Endothelial cell of umbilical vein (primary cell): ENCODE measurements around the gene CDCA3. TPM values are rescaled to one million over a fixed set of nuclear protein-coding genes. Genes with fewer than 3 reads are reported as not detected.

ENCODE experiments used
- BruUV-seq: library from RNA; stranded (reverse); fragments of 400-500 nt; replicated peaks from 2 replicates; lab custom pipeline; 2021; lab: Mats Ljungman, UMichigan
- CTCF ChIA-PET: fragments of 300-600, 350-600 bp; sonication (Branson Sonifier 250); formaldehyde crosslinking; loops from one replicate; lab custom pipeline; 2021; ENCODE audit warnings: antibody characterized with exemption, inconsistent platforms; lab: Charles Lee
- POLR2A ChIA-PET: fragments of 300-600, 350-600 bp; sonication (Branson Sonifier 250); formaldehyde crosslinking; loops from one replicate; lab custom pipeline; 2021; ENCODE audit warnings: antibody characterized with exemption, inconsistent platforms; lab: Charles Lee
- DNase-seq: peaks from one replicate; pipeline ENCODE4 v3.0.0-alpha.2; 2011; ENCODE audit warnings: low read depth, low spot score
- FAIRE-seq: peaks from 2 replicates; lab custom pipeline; 2011; peaks lifted over from hg19 to GRCh38; lab: Jason Lieb, UNC
- H2AFZ ChIP-seq: 2 replicates; pipeline ENCODE4 v1.6.0; 2012; ENCODE audit warnings: low read depth, low read length, control low read depth, inconsistent platforms
- H3K27ac ChIP-seq: 2 replicates; pipeline ENCODE4 v1.5.1; 2011; ENCODE audit warnings: low read depth, mild to moderate bottlenecking, control low read depth, low read length, moderate library complexity; ENCODE audit not compliant: insufficient read depth
- H3K27me3 ChIP-seq, 2 experiments: 2 replicates each; pipeline versions ENCODE4 v1.6.0 to v1.6.1; 2011; ENCODE audit warnings: low read length in 2 of 2, mixed read lengths in 1 of 2; ENCODE audit not compliant: control insufficient read depth in 2 of 2, insufficient read depth in 2 of 2
- H3K36me3 ChIP-seq, 2 experiments: 2 replicates in 1 of 2; 3 replicates in 1 of 2; pipeline ENCODE4 v1.5.1; 2011; ENCODE audit warnings: low read length in 2 of 2, mild to moderate bottlenecking in 1 of 2, moderate library complexity in 1 of 2; ENCODE audit not compliant: control insufficient read depth in 2 of 2, insufficient read depth in 2 of 2; ENCODE audit errors: extremely low read depth in 1 of 2
- H3K4me1 ChIP-seq: 3 replicates; pipeline ENCODE4 v1.5.1; 2011; ENCODE audit warnings: mild to moderate bottlenecking, low read length; ENCODE audit not compliant: control insufficient read depth, insufficient read depth; ENCODE audit errors: extremely low read depth
- H3K4me2 ChIP-seq: 2 replicates; pipeline ENCODE4 v1.6.1; 2011; ENCODE audit warnings: low read length, control low read depth, mixed read lengths; ENCODE audit not compliant: insufficient read depth
- H3K4me3 ChIP-seq, 3 experiments: fragments of 200-600 bp in 1 of 3; sonication (generic), shearing (Covaris generic) in 1 of 3; replicated peaks in 1 of 3; 2 replicates each; pipeline ENCODE4 v1.5.1; 2011 to 2016; ENCODE audit warnings: control low read depth in 3 of 3, low read length in 3 of 3, mild to moderate bottlenecking in 2 of 3, inconsistent platforms in 1 of 3, low read depth in 1 of 3, moderate library complexity in 1 of 3; ENCODE audit not compliant: insufficient read depth in 1 of 3
- H3K79me2 ChIP-seq: 2 replicates; pipeline ENCODE4 v1.6.0; 2012; ENCODE audit warnings: low read length, inconsistent platforms; ENCODE audit not compliant: control insufficient read depth, insufficient read depth
- H3K9ac ChIP-seq: replicated peaks from 2 replicates; pipeline ENCODE3; 2011; ENCODE audit warnings: low read length, control low read depth; ENCODE audit not compliant: insufficient read depth; ENCODE audit errors: extremely low read depth
- H3K9me1 ChIP-seq: replicated peaks from 3 replicates; pipeline ENCODE4 v1.6.0; 2011; ENCODE audit warnings: mild to moderate bottlenecking, low read length; ENCODE audit not compliant: control insufficient read depth, insufficient read depth; ENCODE audit errors: extremely low read depth
- H3K9me3 ChIP-seq: replicated peaks from 2 replicates; pipeline ENCODE4 v1.5.1; 2012; ENCODE audit warnings: low read length, inconsistent platforms; ENCODE audit not compliant: control insufficient read depth, insufficient read depth
- H4K20me1 ChIP-seq: replicated peaks from 2 replicates; pipeline ENCODE3; 2011; ENCODE audit warnings: mild to moderate bottlenecking, low read length; ENCODE audit not compliant: control insufficient read depth, insufficient read depth; ENCODE audit errors: extremely low read depth
- EZH2 ChIP-seq: IDR thresholded peaks from 2 replicates; pipeline ENCODE4 v1.6.1; 2012; ENCODE audit warnings: borderline replicate concordance, low read depth, mild to moderate bottlenecking, moderate library complexity, low read length, inconsistent platforms; ENCODE audit not compliant: severe bottlenecking
- FOS ChIP-seq: IDR thresholded peaks from 2 replicates; pipeline ENCODE4 v1.6.1; 2011; ENCODE audit warnings: mild to moderate bottlenecking, low read length, moderate library complexity, borderline replicate concordance; ENCODE audit not compliant: insufficient read depth
- JUN ChIP-seq: IDR thresholded peaks from 2 replicates; pipeline ENCODE4 v1.6.1; 2011; ENCODE audit warnings: borderline replicate concordance, low read depth; ENCODE audit not compliant: insufficient read length, insufficient read depth
- MYC ChIP-seq: IDR thresholded peaks from one replicate; pipeline ENCODE4 v1.6.1; 2011; ENCODE audit warnings: mild to moderate bottlenecking, low read depth, low read length
- POLR2A ChIP-seq: IDR thresholded peaks from 2 replicates; pipeline ENCODE4 v1.6.1; 2012; ENCODE audit warnings: low read depth, mild to moderate bottlenecking, control low read depth, low read length
- dilution Hi-C: fragments of 300-500 bp; cut with MboI; formaldehyde crosslinking; loops from one replicate; pipeline ENCODE4 v1.15.0; 2019; ENCODE audit warnings: low sequenced_read_pairs; ENCODE audit not compliant: extremely low pct_ligation_motif_present
- intact Hi-C: fragments of 100-400 bp; cut with micrococcal nuclease; formaldehyde crosslinking; loops from one replicate; pipeline ENCODE4 v1.10.0; 2022
- polyA plus RNA-seq, 4 experiments: library from polyadenylated mRNA; depleted of rRNA in 3 of 4; stranded (reverse) in 3 of 4; unstranded in 1 of 4; fragments of >200 nt; gene quantifications; 2 replicates each; pipeline versions ENCODE4 v1.2.1 to v1.2.3, GENCODE V29; 2011 to 2012; ENCODE audit warnings: missing spikeins in 1 of 4
- total RNA-seq: library from RNA; stranded (reverse); gene quantifications from 2 replicates; pipeline ENCODE4 v1.2.3, GENCODE V29; 2021

CDCA3 gene
- total and polyA plus RNA-seq, 2 donors (not counting 3 experiments of a cell fraction or from before 2014, with no cell fraction given): 44.3 to 53.5 TPM

DNA sequence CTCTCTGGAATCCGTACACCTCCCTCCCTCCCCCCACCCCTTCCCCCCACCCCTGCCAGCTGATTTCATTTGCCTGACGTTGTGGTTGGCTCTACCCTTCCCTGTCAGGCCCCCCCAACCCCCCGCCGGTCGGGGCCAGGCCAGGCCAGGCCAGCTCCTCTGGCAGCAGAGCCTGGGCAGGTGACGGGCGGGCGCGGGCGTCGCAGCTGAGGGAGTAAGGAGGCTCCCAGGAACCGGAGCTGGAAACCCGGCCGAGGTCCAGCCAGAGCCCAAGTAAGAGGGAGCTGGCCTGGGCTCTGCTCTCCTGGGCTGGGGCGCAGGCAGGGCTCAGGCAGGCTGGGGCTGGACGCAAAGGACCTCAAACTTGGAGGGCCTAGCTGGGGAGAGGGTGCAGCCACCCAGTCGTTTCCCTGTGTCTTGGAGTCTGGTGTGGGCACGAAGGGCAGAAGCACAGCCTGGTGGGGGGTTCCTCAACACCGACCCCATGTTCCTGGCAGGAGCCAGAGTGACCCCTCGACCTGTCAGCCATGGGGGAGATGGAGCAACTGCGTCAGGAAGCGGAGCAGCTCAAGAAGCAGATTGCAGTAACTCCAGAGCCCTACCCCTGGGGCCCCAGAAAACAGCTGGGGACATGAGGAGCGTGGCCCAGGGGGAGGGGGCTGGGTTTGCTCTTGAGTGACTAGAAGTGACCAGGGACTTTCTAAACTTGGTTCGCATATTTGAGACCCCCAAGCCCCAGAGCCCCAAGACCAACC, 10.1 kb downstream of the CDCA3 start, which contains the start of gene GNB3:
GNB3 (plus strand) TSS at position 165 of the 755 bp plus-strand sequence; CDS start at position 528, 363 bp downstream.
- H3K79me2 ChIP-seq: no peaks in the 10 kb centered on the region
- no peaks in the 10 kb centered on the region for H3K9me1 ChIP-seq
- H3K27me3 ChIP-seq: no peaks in the 10 kb centered on the region
- H3K4me1 ChIP-seq: no peaks in the 10 kb centered on the region
- no peaks in the 10 kb centered on the region for H4K20me1 ChIP-seq
- peaks cover 5 to 70% of the 10 kb centered on the region in 2 experiments for H3K36me3 ChIP-seq
- POLR2A ChIA-PET: interaction anchor here (1.3 kb wide), 1 partner anchor 89 kb away, joined by 3 read pairs; no protein-coding TSS in a partner anchor
- no peak within 1 kb of the TSS for H2AFZ ChIP-seq
- no peak within 1 kb of the TSS for H3K4me2 ChIP-seq
- dilution Hi-C loops: no loop called here
- no peak within 1 kb of the TSS for H3K4me3 ChIP-seq
- no peaks in the 10 kb centered on the region for H3K9me3 ChIP-seq
- H3K27ac ChIP-seq: no peak within 1 kb of the TSS
- FAIRE-seq (no peak), DNase-seq (no peak)
- H3K9ac ChIP-seq: no peak within 1 kb of the TSS
- no TSS peak for BruUV-seq
- intact Hi-C loops: no loop called here
- CTCF ChIA-PET: interaction anchor here (0.9 to 2.2 kb wide), 4 partner anchors 10 to 221 kb away, joined by 3 to 9 read pairs (median 3); partner anchors contain the start of genes CDCA3 and MLF2
- no peak for TF ChIP-seq JUN

DNA sequence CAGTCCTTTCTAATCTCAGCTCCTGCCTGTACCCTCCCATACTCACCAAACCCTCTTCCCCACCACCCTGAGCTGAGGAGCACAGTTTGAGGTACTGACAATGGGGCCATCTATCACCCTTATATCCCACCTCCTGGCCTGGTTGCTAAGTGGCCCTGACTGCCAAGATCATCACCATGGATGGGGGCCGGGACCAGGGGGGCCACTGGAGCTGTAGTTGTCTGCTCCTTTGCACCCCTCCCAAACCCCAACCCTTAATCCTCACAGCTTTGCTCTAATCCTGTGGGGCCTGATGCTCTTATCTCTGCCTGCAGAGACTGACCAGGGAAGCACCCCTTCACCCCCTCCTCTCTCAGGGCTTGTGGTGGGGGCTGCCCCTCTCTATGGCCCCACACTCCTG, 10.8 kb downstream of the CDCA3 start:
- Histone ChIP-seq H3K79me2 (no peaks in the 10 kb centered on the region), H3K36me3 (peaks cover 5 to 64% of the 10 kb centered on the region in 2 experiments), H3K9ac (no peak overlapping the region), H3K9me3 (no peaks in the 10 kb centered on the region), H3K27ac (no peak overlapping the region), H3K4me2 (no peak overlapping the region), H3K9me1 (no peaks in the 10 kb centered on the region), H3K4me3 (no peak overlapping the region), H2AFZ (no peak overlapping the region), H3K27me3 (no peaks in the 10 kb centered on the region), H3K4me1 (no peaks in the 10 kb centered on the region), H4K20me1 (no peaks in the 10 kb centered on the region)
- BruUV-seq: no TSS peak
- ChIA-PET POLR2A (interaction anchor here (1.3 kb wide), 1 partner anchor 88 kb away, joined by 3 read pairs; no protein-coding TSS in a partner anchor), CTCF (interaction anchor here (0.9 to 1.1 kb wide), 4 partner anchors 11 to 87 kb away, joined by 3 read pairs; partner anchors contain the start of genes CDCA3 and MLF2)
- TF ChIP-seq EZH2: no peak
- TF ChIP-seq JUN: no peak
- no peak for TF ChIP-seq MYC
- no peak for TF ChIP-seq FOS
- TF ChIP-seq POLR2A: no peak
- intact Hi-C loops (no loop called here), dilution Hi-C loops (no loop called here)
- FAIRE-seq (no peak), DNase-seq (no peak)
